Testis (tissue), 3 donors: ENCODE data around the gene PCGF5. TPM values are rescaled to one million over a fixed set of nuclear protein-coding genes. Genes with fewer than 3 reads are reported as not detected.

Source experiments
- DNase-seq: peaks from one replicate; pipeline ENCODE4 v3.0.0-alpha.2; 2019
- H3K27ac ChIP-seq, 2 donors: fragments of 200-600 bp; sonication (generic); one replicate each; pipeline ENCODE4 v1.5.1; 2019
- H3K27me3 ChIP-seq: fragments of 200-600 bp; sonication (generic); one replicate; pipeline ENCODE4 v1.5.1; 2019
- H3K36me3 ChIP-seq: fragments of 200-600 bp; sonication (generic); one replicate; pipeline ENCODE4 v1.5.1; 2017; ENCODE audit warnings: low read depth; ENCODE audit errors: missing control alignments
- H3K4me1 ChIP-seq: fragments of 200-600 bp; sonication (generic); one replicate; pipeline ENCODE4 v1.5.1; 2019
- H3K4me3 ChIP-seq, 2 donors: fragments of 200-600 bp; sonication (generic); one replicate each; pipeline ENCODE4 v1.5.1; 2017 to 2019
- H3K9me3 ChIP-seq: fragments of 200-600 bp; sonication (generic); one replicate; pipeline ENCODE4 v1.5.1; 2017
- CTCF ChIP-seq, 3 experiments: fragments of 450-650 bp in 2 of 3; fragments of 200-600 bp in 1 of 3; sonication (generic) in 1 of 3; IDR thresholded peaks; one replicate each; pipeline ENCODE4 v1.5.1; 2016 to 2019; ENCODE audit warnings: antibody characterized with exemption in 3 of 3, mild to moderate bottlenecking in 2 of 3, moderate library complexity in 1 of 3
- POLR2A ChIP-seq: fragments of 450-650 bp; IDR thresholded peaks from one replicate; pipeline ENCODE4 v1.6.1; 2017; ENCODE audit warnings: antibody characterized with exemption, mild to moderate bottlenecking, moderate library complexity
- WGBS, 2 donors: methylation state at CpG; one replicate each; pipeline ENCODE4 v1.1.5; 2018; 5-methylcytosine and 5-hydroxymethylcytosine counted together
- intact Hi-C: fragments of 100-400 bp; cut with DNase I; formaldehyde crosslinking; loops from one replicate; pipeline ENCODE4 v1.15.1; 2023; ENCODE audit warnings: low total_unique reads
- polyA plus RNA-seq: library from polyadenylated mRNA; stranded (reverse); fragments of 350-450 nt; fragmentation: Illumina TruSeq; extraction: RNeasy Lipid Tissue Mini Kit (QIAGEN cat#74804); gene quantifications from one replicate; pipeline ENCODE4 v1.2.3, GENCODE V29; 2014; ENCODE audit warnings: low read depth, low replicate concordance; ENCODE audit not compliant: insufficient read depth
- total RNA-seq, 2 donors: library from RNA; depleted of rRNA; stranded (reverse); fragments of >200 nt; gene quantifications; one replicate each; pipeline ENCODE4 v1.2.3, GENCODE V29; 2016

Gene PCGF5
- total and polyA plus RNA-seq, 3 donors from 2014 or later = 36.8 to 68.9 (median 50.2) TPM

- intact Hi-C loops = no loop called here
Measured at GRCh38 chr10:91307489-91307888, 87.0 kb downstream of the PCGF5 start.

GRCh38 chr10:91309711-91310110, 89.2 kb downstream of the PCGF5 start:
- TF ChIP-seq CTCF (IDR thresholded peaks at IDR 0.05) (no peak), POLR2A (no peak)
- Histone ChIP-seq H3K9me3 (no peaks in the 10 kb centered on the region), H3K27ac (no peak overlapping the region), H3K27me3 (no peaks in the 10 kb centered on the region), H3K36me3 (no peaks in the 10 kb centered on the region), H3K4me3 (no peak overlapping the region), H3K4me1 (no peaks in the 10 kb centered on the region)
- DNase-seq = no peak
- 92 to 97% methylated on average over 3 of the region's 3 CpGs for WGBS, 2 donors
- intact Hi-C loops = no loop called here

More at GRCh38 chr10:91307489-91307888, 87.0 kb downstream of the PCGF5 start:
- no peaks in the 10 kb centered on the region for H3K4me1 ChIP-seq
- DNase-seq = no peak
- WGBS, 2 donors = 88 to 94% methylated on average over 1 of the region's 1 CpG
- no peaks in the 10 kb centered on the region for H3K9me3 ChIP-seq
- no peak for TF ChIP-seq CTCF (IDR thresholded peaks at IDR 0.05)
- TF ChIP-seq POLR2A = no peak
- H3K36me3 ChIP-seq = no peaks in the 10 kb centered on the region
- no peak overlapping the region for H3K4me3 ChIP-seq
- H3K27me3 ChIP-seq = no peaks in the 10 kb centered on the region
- no peak overlapping the region for H3K27ac ChIP-seq

- intact Hi-C loops = no loop called here
- no peak overlapping the region for H3K27ac ChIP-seq
- H3K27me3 ChIP-seq = no peaks in the 10 kb centered on the region
- H3K9me3 ChIP-seq = no peaks in the 10 kb centered on the region
- H3K4me3 ChIP-seq = no peak overlapping the region
- DNase-seq = no peak
- no peaks in the 10 kb centered on the region for H3K4me1 ChIP-seq
- no peaks in the 10 kb centered on the region for H3K36me3 ChIP-seq
- TF ChIP-seq CTCF (IDR thresholded peaks at IDR 0.05) (no peak), POLR2A (no peak)
Measured at GRCh38 chr10:91311601-91312381, 91.3 kb downstream of the PCGF5 start.

GRCh38 chr10:91312382-91312733, 91.9 kb downstream of the PCGF5 start:
- DNase-seq = no peak
- Histone ChIP-seq H3K4me1 (no peaks in the 10 kb centered on the region), H3K4me3 (no peak overlapping the region), H3K36me3 (no peaks in the 10 kb centered on the region), H3K27me3 (no peaks in the 10 kb centered on the region), H3K27ac (no peak overlapping the region), H3K9me3 (no peaks in the 10 kb centered on the region)
- WGBS, 2 donors = 64 to 84% methylated on average over 2 of the region's 2 CpGs
- TF ChIP-seq POLR2A = no peak
- no peak for TF ChIP-seq CTCF (IDR thresholded peaks at IDR 0.05)
- intact Hi-C loops = no loop called here
